ENCODE results near the gene SH3GL3.

The SH3GL3 gene

GRCh38 chr15:83657549-83657948 is 210.4 kb downstream of the SH3GL3 start:
- H3K27me3 ChIP-seq (replicated peaks; ENCODE audit: control insufficient read depth, insufficient read depth, low read length): no peaks in the 10 kb centered on the region
- no peak for DNase-seq (ENCODE audit: extremely low read depth, insufficient read length)
- TF ChIP-seq CTCF (IDR thresholded peaks at IDR 0.05; ENCODE audit: insufficient read depth, low read length, poor library complexity, severe bottlenecking): peak; percentile 49
- H3K36me3 ChIP-seq (ENCODE audit: control insufficient read depth, insufficient read depth, low read length): no peaks in the 10 kb centered on the region
- no peak overlapping the region for H3K4me3 ChIP-seq (replicated peaks; ENCODE audit: low read depth, low read length)

- no peaks in the 10 kb centered on the region for H3K27me3 ChIP-seq (replicated peaks; ENCODE audit: control insufficient read depth, insufficient read depth, low read length)
- TF ChIP-seq CTCF (IDR thresholded peaks at IDR 0.05; ENCODE audit: insufficient read depth, low read length, poor library complexity, severe bottlenecking): no peak
- no peak overlapping the region for H3K4me3 ChIP-seq (replicated peaks; ENCODE audit: low read depth, low read length)
- DNase-seq (ENCODE audit: extremely low read depth, insufficient read length): no peak
- H3K36me3 ChIP-seq (ENCODE audit: control insufficient read depth, insufficient read depth, low read length): no peaks in the 10 kb centered on the region
These were observed 211.6 kb downstream of the SH3GL3 start for GRCh38 chr15:83658430-83659416.

GRCh38 chr15:83659417-83659812 is 212.3 kb downstream of the SH3GL3 start:
- no peak for TF ChIP-seq CTCF (IDR thresholded peaks at IDR 0.05; ENCODE audit: insufficient read depth, low read length, poor library complexity, severe bottlenecking)
- no peak for DNase-seq (ENCODE audit: extremely low read depth, insufficient read length)
- Histone ChIP-seq H3K36me3 (ENCODE audit: control insufficient read depth, insufficient read depth, low read length) (no peaks in the 10 kb centered on the region), H3K4me3 (replicated peaks; ENCODE audit: low read depth, low read length) (no peak overlapping the region), H3K27me3 (replicated peaks; ENCODE audit: control insufficient read depth, insufficient read depth, low read length) (no peaks in the 10 kb centered on the region)

- no peak for DNase-seq (ENCODE audit: extremely low read depth, insufficient read length)
- no peaks in the 10 kb centered on the region for H3K27me3 ChIP-seq (replicated peaks; ENCODE audit: control insufficient read depth, insufficient read depth, low read length)
- TF ChIP-seq CTCF (IDR thresholded peaks at IDR 0.05; ENCODE audit: insufficient read depth, low read length, poor library complexity, severe bottlenecking): no peak
- no peaks in the 10 kb centered on the region for H3K36me3 ChIP-seq (ENCODE audit: control insufficient read depth, insufficient read depth, low read length)
- no peak overlapping the region for H3K4me3 ChIP-seq (replicated peaks; ENCODE audit: low read depth, low read length)
These were observed 218.3 kb downstream of the SH3GL3 start for GRCh38 chr15:83665480-83665879.

Measured in GM06990 (cell line).